Subcutaneous abdominal adipose tissue (tissue), 5 donors: ENCODE measurements around the gene CYP46A1.

Source experiments
- H3K27ac ChIP-seq: one replicate; pipeline ENCODE4 v1.7.0; 2013; ENCODE audit warnings: low read depth, mild to moderate bottlenecking, inconsistent platforms, low read length, moderate library complexity
- H3K27me3 ChIP-seq, 5 donors: one replicate each; pipeline ENCODE4 v1.7.0; 2013; ENCODE audit warnings: low read length in 5 of 5, inconsistent platforms in 1 of 5; ENCODE audit not compliant: control insufficient read depth in 5 of 5, insufficient read depth in 4 of 5
- H3K36me3 ChIP-seq, 5 donors: one replicate each; pipeline ENCODE4 v1.7.0; 2013; ENCODE audit warnings: low read length in 5 of 5; ENCODE audit not compliant: control insufficient read depth in 5 of 5, insufficient read depth in 5 of 5
- H3K4me1 ChIP-seq, 5 donors: one replicate each; pipeline ENCODE4 v1.7.0; 2013; ENCODE audit warnings: low read length in 5 of 5, mild to moderate bottlenecking in 3 of 5, moderate library complexity in 1 of 5; ENCODE audit not compliant: control insufficient read depth in 5 of 5, insufficient read depth in 5 of 5
- H3K4me3 ChIP-seq, 5 donors: one replicate each; pipeline ENCODE4 v1.7.0; 2013; ENCODE audit warnings: low read length in 5 of 5, low read depth in 1 of 5
- H3K9ac ChIP-seq, 5 donors: one replicate each; pipeline ENCODE4 v1.7.0; 2013; ENCODE audit warnings: low read length in 5 of 5, mild to moderate bottlenecking in 4 of 5, moderate library complexity in 3 of 5
- H3K9me3 ChIP-seq, 5 donors: one replicate each; pipeline ENCODE4 v1.7.0; 2013; ENCODE audit warnings: low read length in 5 of 5; ENCODE audit not compliant: control insufficient read depth in 5 of 5
- donor health status: healthy.
- donor health status: healthy.
- donor health status: healthy.
- donor health status: healthy.
- donor health status: healthy.

CYP46A1 gene

DNA sequence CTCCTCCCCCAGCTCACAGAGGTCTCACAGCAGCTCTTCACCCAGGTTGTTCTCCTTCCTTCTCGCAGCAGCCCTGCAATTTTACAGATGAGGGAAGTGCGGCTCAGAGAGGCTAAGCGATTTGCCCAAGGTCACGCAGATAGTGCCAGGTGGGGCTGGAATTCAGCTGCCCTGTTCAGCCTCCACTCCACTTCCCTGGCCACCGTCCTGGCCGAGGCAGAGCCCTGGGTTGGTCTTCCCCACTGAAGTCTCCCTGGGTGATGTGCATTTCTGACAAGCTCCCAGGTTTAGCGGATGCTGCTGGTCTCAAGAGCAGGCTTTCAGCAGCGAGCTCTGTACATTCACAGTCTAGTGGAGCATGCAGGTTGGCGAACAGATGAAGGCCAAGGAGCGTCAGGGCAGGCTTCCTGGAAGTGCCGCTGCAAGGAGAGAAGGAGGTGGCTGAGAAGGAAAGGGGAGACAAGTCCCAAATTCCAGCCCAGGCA lies 80.2 kb downstream of the CYP46A1 start:
- H3K4me3 ChIP-seq, result no peak overlapping the region
- peaks cover 0 to 8% (median 0%) of the 10 kb centered on the region in 5 donors for H3K27me3 ChIP-seq
- H3K4me1 ChIP-seq, result peaks cover 2 to 24% (median 10%) of the 10 kb centered on the region in 5 donors
- H3K36me3 ChIP-seq, result no peaks in the 10 kb centered on the region
- no peak overlapping the region for H3K27ac ChIP-seq
- no peaks in the 10 kb centered on the region for H3K9me3 ChIP-seq
- H3K9ac ChIP-seq, result no peak overlapping the region

DNA sequence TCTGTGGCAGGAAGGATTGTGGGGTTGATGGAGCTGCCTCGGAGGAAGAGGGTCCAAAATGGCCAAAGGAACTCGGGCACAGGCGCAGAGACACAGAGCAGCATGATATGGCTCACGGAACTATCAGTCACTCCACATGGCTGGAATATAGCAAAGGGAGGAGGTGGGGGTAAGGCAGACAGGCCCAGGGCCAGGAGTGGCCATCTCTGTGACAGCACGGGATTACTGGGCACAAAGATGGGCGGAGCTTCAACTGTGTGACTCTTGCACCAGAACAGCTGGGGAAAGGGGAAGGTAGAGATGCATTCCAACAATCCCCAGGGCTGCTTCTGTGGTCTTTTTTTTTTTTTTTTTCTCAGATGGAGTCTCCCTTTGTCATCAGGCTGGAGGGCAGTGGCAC lies 84.3 kb downstream of the CYP46A1 start:
- Histone ChIP-seq H3K27ac (no peak overlapping the region), H3K9me3 (no peaks in the 10 kb centered on the region), H3K27me3 (peaks cover 0 to 6% (median 0%) of the 10 kb centered on the region in 5 donors), H3K4me3 (no peak overlapping the region), H3K4me1 (peaks cover 2 to 20% (median 8%) of the 10 kb centered on the region in 5 donors), H3K9ac (no peak overlapping the region), H3K36me3 (no peaks in the 10 kb centered on the region)

DNA sequence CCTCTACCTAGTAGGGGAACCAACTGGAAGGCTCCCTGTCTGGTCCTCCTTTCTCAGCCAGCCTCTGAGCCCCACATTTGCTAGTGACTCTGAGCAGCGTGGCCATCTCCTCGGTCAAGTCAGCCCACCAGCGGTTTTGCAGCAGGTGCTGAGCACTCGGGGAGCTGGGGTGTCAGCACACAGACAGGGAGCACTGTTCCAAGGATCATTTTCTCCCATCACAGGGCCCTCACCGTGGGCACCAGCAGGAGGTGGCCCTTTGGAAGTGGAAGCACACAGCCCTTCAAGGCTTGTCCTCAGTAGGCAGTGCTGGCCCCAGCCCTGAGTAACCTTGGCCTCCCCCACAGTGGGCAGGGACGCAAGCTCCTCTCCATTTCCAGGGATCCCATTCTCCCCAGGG lies 85.0 kb downstream of the CYP46A1 start:
- Histone ChIP-seq H3K4me1 (peaks cover 2 to 20% (median 8%) of the 10 kb centered on the region in 5 donors), H3K4me3 (no peak overlapping the region), H3K36me3 (no peaks in the 10 kb centered on the region), H3K9me3 (no peaks in the 10 kb centered on the region), H3K27ac (no peak overlapping the region), H3K27me3 (peaks cover 0 to 6% (median 2%) of the 10 kb centered on the region in 5 donors), H3K9ac (no peak overlapping the region)

DNA sequence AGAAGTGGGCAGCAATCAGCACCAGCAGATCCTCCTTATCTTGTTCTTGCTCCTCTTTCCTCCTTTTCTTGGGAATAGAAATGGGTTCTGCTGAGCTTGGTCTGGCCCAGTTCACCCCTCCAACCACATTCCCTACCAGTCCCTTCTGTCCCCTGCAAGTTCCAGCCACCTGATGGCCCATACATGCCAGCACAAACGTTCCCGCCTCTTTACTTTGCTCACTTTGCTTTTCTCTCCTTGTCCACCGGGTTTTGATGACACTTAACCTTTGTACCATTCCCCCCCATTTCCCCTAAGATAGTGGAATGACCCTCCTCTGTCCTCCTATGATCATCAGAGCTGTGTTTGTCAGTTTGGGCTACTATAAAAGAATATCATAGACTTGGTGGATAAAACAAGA lies 85.7 kb downstream of the CYP46A1 start:
- Histone ChIP-seq H3K27me3 (peaks cover 0 to 6% (median 2%) of the 10 kb centered on the region in 5 donors), H3K27ac (no peak overlapping the region), H3K4me1 (peaks cover 2 to 26% (median 8%) of the 10 kb centered on the region in 5 donors), H3K9me3 (no peaks in the 10 kb centered on the region), H3K4me3 (no peak overlapping the region), H3K9ac (no peak overlapping the region), H3K36me3 (no peaks in the 10 kb centered on the region)

DNA sequence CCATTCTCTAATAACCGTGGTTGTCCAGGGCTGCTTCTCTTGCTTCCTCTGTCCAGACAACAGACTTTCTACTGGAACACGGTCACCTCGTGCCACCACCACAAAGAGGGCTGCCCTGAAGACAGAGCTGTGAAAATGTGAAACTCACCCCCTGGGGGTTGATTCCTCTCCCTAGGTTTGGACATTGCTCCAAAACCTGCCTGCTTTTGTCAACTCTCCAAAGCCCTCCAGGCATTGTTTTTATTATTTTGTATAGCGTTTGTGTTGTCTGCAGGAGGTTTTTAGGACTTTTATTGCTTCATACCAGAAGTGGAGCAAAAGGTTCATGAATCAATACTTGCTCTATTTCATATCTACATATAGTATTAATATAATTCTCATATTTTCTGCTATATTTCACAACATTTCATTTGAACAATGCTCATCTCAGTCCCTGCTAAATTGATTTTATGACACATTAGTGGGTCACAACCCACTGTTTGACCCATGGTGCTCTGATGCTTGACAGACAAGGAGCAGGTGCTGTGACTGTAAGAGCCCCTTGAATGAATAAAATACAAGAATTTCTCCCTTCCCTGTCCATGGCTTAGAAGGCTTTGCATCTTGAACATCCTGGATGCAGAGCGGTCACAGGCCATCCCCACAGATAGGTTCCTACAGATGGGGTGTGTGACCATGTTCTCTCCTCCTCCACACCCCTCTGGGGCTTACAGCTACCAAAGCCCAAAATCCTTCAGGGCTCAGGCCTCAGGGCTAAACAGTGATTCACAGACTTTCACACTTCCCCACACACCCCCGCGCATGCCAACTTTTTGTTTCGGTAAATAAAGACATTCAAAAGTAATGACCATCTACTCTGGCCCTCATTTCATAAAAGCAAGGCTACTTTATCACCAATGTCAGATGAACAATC lies 88.5 kb downstream of the CYP46A1 start:
- no peaks in the 10 kb centered on the region for H3K9me3 ChIP-seq
- H3K4me3 ChIP-seq, result no peak overlapping the region
- H3K27me3 ChIP-seq, result peaks cover 0 to 3% (median 0%) of the 10 kb centered on the region in 5 donors
- H3K27ac ChIP-seq, result no peak overlapping the region
- H3K36me3 ChIP-seq, result no peaks in the 10 kb centered on the region
- peaks cover 0 to 18% (median 7%) of the 10 kb centered on the region in 5 donors for H3K4me1 ChIP-seq
- H3K9ac ChIP-seq, result peak overlapping the region in 1 of 5 donors; percentile 26

DNA sequence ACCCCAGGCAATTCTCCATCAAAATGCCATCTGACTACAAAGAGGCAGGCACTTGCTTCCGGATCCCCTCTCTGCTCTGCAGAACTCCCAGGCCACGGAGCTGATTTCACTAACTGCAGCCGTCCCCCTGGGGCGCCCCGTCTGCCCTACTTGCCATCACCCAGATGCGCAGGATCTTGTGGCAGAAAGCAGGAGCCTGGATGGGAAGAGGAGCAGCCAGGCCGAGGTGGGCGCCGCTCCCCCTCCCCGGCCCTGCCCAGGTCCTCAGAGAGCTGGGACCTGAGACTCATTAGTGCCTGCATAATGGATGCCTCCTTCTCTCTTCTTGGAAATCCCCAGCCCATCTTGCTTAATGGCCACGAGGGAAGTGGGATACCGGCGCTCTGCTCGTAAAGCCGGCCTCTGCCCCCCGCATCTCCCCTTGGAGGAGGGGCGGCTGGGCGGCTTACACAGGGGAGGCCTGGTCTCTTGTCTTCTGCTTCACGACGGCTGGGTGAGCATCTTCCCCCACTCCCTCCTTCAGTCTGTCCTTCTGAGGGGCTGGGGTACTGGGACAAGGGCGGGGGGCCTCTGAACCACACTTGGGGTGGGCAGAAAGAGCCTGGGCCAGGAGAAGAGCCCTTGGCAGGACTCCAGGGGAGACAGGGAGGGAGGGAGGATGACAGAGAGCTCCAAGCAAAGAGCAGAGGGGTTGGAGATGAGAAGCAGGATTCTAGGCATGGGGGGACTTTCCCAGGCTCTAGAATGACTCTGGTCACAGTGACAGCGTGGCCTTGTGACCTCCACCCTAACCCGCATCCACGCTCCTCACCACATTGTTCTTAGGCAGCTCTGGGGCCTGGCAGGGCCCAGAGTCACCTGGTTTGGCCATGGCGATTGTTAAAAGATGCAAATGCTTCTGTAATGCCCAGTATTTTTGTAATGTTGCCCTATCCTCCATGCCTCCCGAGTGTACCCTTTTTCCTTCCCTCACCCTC lies 89.7 kb downstream of the CYP46A1 start:
- H3K36me3 ChIP-seq, result no peaks in the 10 kb centered on the region
- H3K27ac ChIP-seq, result no peak overlapping the region
- H3K27me3 ChIP-seq, result peaks cover 0 to 3% (median 0%) of the 10 kb centered on the region in 5 donors
- H3K4me1 ChIP-seq, result peaks cover 0 to 10% (median 0%) of the 10 kb centered on the region in 5 donors
- H3K9me3 ChIP-seq, result peaks cover 3 to 8% (median 5%) of the 10 kb centered on the region in 5 donors
- H3K4me3 ChIP-seq, result no peak overlapping the region
- H3K9ac ChIP-seq, result no peak overlapping the region

DNA sequence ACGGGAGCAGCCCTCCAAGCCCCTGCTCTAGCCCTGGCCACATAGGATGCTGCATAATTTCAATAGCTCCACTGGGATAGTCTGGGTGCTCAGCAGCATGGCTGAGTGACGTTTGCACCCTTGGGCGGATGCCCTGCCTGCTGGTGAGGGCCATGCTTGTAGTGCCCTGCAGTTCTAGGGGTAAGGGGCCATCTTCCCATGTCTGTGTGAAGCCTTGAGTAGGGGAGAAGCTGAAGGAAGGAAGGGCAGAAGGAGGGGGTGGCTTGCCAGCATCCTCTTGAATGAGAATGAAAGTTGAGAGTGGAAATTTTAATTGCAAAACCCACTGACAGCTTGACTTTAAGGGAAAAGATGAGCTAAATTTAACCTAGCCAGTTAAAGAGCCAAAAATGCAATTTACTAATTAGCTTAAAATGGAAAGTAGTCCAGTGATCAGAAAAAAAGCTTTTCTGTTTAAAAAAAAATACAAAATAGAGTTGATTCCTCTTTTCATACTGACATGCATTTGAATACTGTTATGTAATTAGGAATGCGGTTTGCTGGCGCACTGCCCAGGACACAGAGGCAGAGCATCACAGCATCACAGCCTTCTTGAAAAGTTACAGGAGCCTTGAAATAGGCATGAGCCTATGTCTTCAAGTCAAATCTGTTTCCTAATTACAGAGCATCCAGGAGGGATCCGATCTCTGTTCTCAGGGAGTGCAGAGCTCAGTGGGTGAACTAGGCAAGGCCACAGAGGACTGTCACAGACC lies 90.6 kb downstream of the CYP46A1 start:
- Histone ChIP-seq H3K9me3 (peaks cover 5 to 14% (median 7%) of the 10 kb centered on the region in 5 donors), H3K27ac (no peak overlapping the region), H3K36me3 (no peaks in the 10 kb centered on the region), H3K4me3 (no peak overlapping the region), H3K9ac (no peak overlapping the region), H3K4me1 (peaks cover 0 to 10% (median 0%) of the 10 kb centered on the region in 5 donors), H3K27me3 (peaks cover 0 to 3% (median 0%) of the 10 kb centered on the region in 5 donors)

DNA sequence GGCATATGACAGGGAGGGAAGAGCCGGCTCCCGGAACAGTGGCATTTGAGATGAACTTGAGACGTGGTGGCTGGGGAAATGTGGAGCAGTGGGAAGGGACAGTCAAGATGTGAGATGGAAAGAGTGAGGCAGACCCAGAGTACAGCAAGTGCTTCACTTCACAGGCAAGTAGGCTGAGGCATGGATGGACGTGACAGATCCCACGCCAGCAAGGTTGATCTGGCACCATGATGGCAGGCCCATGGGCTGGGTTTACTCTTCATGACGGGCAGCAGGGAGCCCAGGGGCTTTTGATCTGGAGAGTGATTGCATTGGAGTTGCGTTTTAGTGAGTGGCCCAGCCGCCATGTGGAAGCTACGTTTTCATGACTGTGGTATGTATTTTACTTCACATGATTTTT lies 91.3 kb downstream of the CYP46A1 start:
- Histone ChIP-seq H3K36me3 (no peaks in the 10 kb centered on the region), H3K27ac (no peak overlapping the region), H3K4me3 (no peak overlapping the region), H3K27me3 (peaks cover 0 to 3% (median 0%) of the 10 kb centered on the region in 5 donors), H3K4me1 (peaks cover 0 to 10% (median 0%) of the 10 kb centered on the region in 5 donors), H3K9ac (no peak overlapping the region), H3K9me3 (peaks cover 5 to 18% (median 11%) of the 10 kb centered on the region in 5 donors)
